HEK293T (cell line): ENCODE results near the gene BTBD10.

Experiments used
- ARNT ChIP-seq: fragments of 450-650 bp; IDR thresholded peaks from 2 replicates; pipeline ENCODE4 v1.6.1; 2017; ENCODE audit warnings: mild to moderate bottlenecking
- BHLHE40 ChIP-seq: fragments of 450-650 bp; IDR thresholded peaks from 2 replicates; pipeline ENCODE4 v1.6.1; 2016; ENCODE audit warnings: mild to moderate bottlenecking, moderate library complexity, borderline replicate concordance
- CTBP1 ChIP-seq: fragments of 450-650 bp; IDR thresholded peaks from 2 replicates; pipeline ENCODE4 v1.6.1; 2016; ENCODE audit warnings: borderline replicate concordance
- ELF4 ChIP-seq: fragments of 450-650 bp; IDR thresholded peaks from 2 replicates; pipeline ENCODE4 v1.6.1; 2017; ENCODE audit warnings: antibody characterized with exemption
- FOXA1 ChIP-seq: fragments of 450-650 bp; IDR thresholded peaks from 2 replicates; pipeline ENCODE4 v1.6.1; 2016; ENCODE audit warnings: mild to moderate bottlenecking
- FOXK2 ChIP-seq: fragments of 450-650 bp; IDR thresholded peaks from 2 replicates; pipeline ENCODE4 v1.6.1; 2016; ENCODE audit warnings: mild to moderate bottlenecking
- FOXM1 ChIP-seq: fragments of 450-650 bp; IDR thresholded peaks from 2 replicates; pipeline ENCODE4 v1.6.1; 2017; ENCODE audit warnings: mild to moderate bottlenecking, borderline replicate concordance
- L3MBTL2 ChIP-seq: fragments of 450-650 bp; conservative IDR thresholded peaks from 2 replicates; pipeline ENCODE4 v1.6.1; 2016; ENCODE audit warnings: mild to moderate bottlenecking
- LEF1 ChIP-seq: fragments of 450-650 bp; IDR thresholded peaks from 2 replicates; pipeline ENCODE4 v1.6.1; 2017; ENCODE audit warnings: mild to moderate bottlenecking, borderline replicate concordance
- SP1 ChIP-seq: fragments of 450-650 bp; IDR thresholded peaks from 2 replicates; pipeline ENCODE4 v1.6.1; 2017
- SUZ12 ChIP-seq: fragments of 450-650 bp; IDR thresholded peaks from 2 replicates; pipeline ENCODE4 v1.6.1; 2016; ENCODE audit warnings: mild to moderate bottlenecking

DNA sequence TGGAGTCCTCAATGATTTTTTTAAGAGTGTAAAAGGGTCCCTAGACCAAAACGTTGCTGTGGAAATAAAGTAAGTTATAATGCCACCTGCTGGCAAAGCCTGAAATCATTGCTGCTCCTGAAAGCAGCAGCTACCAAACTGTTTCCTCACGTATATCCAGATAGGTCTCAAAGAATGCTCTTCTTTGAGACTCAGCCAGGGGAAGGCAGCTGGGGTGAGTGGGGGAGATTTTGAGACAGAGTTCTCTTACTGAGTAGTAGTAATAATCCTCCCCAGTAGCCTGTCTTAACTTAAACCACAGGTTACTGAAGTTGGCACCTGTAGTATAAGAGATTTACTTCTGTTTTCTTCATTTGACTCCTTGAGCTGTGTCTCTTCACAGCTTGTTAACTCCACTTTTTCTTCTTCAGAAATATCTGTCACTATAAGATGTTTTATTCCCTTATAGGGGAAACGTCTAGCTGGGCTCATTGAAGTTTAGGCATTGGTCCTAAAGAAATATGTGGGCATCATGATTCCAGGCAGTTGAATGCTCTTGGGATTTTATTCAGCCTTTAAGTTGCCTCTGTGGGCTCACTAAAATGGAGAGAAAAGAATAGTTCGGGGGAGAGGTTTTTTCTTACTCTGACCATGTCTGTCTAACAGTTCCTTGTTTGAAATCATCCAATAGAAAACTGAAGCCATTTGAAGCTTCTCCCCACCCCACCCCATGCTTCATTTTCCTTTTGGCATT, 77.9 kb downstream of the BTBD10 start:
- TF ChIP-seq SP1 (no peak), BHLHE40 (no peak), FOXA1 (no peak), FOXK2 (no peak), CTBP1 (no peak), L3MBTL2 (no peak), LEF1 (no peak), ELF4 (no peak), ARNT (no peak), FOXM1 (no peak), SUZ12 (no peak)
